Measurements from ENCODE around the gene AVP. TPM values are rescaled to one million over a fixed set of nuclear protein-coding genes. Genes with fewer than 3 reads are reported as not detected.

The AVP gene
- total and polyA plus RNA-seq, 9 of the 15 experiments (the other 6 are each of a cell fraction or from before 2014, with no cell fraction given), result not detected

DNA sequence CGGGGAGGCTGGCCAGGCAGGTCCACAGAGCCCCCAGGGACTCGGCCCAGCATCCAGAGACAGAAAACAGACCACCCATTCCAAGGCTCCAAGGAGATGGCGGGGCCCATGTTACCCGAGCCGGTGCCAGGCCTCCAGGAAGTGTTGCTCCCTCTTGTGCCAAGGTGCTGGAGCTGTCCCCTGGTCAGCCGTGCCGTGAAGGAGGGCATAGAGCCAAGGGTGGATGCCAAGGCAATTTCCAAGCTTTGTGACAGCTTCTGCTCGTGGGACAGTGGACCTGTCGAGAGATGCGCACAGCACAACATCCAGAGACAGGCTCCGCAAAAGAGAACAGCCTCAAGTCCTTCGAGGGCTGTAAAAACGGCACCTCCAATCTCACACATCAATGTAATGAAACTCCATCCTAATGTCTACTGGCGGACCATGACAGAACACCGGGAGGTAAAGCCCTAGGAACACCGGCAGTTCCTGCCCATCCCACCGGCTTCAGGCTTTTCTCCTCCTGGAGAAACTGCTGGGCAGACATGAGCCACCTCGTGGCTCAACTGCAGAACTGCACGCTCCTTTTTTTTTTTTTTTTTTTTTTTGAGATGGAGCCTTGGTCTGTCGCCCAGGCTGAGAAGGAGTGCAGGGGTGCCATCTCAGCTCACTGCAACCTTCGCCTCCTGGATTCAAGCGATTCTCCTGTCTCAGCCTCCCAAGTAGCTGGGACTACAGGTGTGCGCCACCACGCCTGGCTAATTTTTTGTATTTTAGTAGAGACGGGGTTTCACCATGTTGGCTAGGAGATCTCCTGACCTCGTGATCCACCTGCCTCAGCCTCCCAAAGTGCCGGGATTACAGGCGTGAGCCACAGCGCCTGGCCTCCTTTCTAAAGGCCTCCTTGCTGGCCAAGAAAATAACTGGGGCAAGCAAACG, 30.9 kb upstream of the AVP start (continued):
- TF ChIP-seq, protein P1, sequence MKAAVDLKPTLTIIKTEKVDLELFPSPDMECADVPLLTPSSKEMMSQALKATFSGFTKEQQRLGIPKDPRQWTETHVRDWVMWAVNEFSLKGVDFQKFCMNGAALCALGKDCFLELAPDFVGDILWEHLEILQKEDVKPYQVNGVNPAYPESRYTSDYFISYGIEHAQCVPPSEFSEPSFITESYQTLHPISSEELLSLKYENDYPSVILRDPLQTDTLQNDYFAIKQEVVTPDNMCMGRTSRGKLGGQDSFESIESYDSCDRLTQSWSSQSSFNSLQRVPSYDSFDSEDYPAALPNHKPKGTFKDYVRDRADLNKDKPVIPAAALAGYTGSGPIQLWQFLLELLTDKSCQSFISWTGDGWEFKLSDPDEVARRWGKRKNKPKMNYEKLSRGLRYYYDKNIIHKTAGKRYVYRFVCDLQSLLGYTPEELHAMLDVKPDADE (conservative IDR thresholded peaks at IDR 0.05; ENCODE audit: control insufficient read depth, low read depth, low read length), result no peak
- peak; percentile 64 for TF ChIP-seq SMC3 (conservative IDR thresholded peaks at IDR 0.05; ENCODE audit: insufficient read depth, low read depth, low read length)
- TF ChIP-seq, protein P2, sequence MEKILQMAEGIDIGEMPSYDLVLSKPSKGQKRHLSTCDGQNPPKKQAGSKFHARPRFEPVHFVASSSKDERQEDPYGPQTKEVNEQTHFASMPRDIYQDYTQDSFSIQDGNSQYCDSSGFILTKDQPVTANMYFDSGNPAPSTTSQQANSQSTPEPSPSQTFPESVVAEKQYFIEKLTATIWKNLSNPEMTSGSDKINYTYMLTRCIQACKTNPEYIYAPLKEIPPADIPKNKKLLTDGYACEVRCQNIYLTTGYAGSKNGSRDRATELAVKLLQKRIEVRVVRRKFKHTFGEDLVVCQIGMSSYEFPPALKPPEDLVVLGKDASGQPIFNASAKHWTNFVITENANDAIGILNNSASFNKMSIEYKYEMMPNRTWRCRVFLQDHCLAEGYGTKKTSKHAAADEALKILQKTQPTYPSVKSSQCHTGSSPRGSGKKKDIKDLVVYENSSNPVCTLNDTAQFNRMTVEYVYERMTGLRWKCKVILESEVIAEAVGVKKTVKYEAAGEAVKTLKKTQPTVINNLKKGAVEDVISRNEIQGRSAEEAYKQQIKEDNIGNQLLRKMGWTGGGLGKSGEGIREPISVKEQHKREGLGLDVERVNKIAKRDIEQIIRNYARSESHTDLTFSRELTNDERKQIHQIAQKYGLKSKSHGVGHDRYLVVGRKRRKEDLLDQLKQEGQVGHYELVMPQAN (IDR thresholded peaks at IDR 0.05; ENCODE audit: borderline replicate concordance), result no peak
- TF ChIP-seq RAD21 (CRISPR knock-in tag; conservative IDR thresholded peaks at IDR 0.05 in 1 of 2, IDR thresholded peaks at IDR 0.05 in 1 of 2), result peak in 1 of 2 experiments; percentile 29; a peak in 2 of 4 replicates
- peak; percentile 98 for TF ChIP-seq ZNF384 (IDR thresholded peaks at IDR 0.05; ENCODE audit: low read depth, low read length)
- TF ChIP-seq, protein P3, sequence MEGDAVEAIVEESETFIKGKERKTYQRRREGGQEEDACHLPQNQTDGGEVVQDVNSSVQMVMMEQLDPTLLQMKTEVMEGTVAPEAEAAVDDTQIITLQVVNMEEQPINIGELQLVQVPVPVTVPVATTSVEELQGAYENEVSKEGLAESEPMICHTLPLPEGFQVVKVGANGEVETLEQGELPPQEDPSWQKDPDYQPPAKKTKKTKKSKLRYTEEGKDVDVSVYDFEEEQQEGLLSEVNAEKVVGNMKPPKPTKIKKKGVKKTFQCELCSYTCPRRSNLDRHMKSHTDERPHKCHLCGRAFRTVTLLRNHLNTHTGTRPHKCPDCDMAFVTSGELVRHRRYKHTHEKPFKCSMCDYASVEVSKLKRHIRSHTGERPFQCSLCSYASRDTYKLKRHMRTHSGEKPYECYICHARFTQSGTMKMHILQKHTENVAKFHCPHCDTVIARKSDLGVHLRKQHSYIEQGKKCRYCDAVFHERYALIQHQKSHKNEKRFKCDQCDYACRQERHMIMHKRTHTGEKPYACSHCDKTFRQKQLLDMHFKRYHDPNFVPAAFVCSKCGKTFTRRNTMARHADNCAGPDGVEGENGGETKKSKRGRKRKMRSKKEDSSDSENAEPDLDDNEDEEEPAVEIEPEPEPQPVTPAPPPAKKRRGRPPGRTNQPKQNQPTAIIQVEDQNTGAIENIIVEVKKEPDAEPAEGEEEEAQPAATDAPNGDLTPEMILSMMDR (IDR thresholded peaks at IDR 0.05 in 2 of 3, conservative IDR thresholded peaks at IDR 0.05 in 1 of 3; ENCODE audit: insufficient read depth in 2 of 3, low read depth in 1 of 3, low read length in 3 of 3), result peak; percentile 70 to 79 (median 76)
- no peak for TF ChIP-seq ZNF174 (CRISPR knock-in tag; IDR thresholded peaks at IDR 0.05)
- TF ChIP-seq PTTG1 (tag; IDR thresholded peaks at IDR 0.05; ENCODE audit: low read depth), result no peak

Measured in K562 (cell line).